Bronchial epithelial cell (primary cell): ENCODE data around the gene PRDM11. TPM values are rescaled to one million over a fixed set of nuclear protein-coding genes. Genes with fewer than 3 reads are reported as not detected.

Experiments
- DNase-seq: peaks from one replicate; pipeline ENCODE4 v3.0.0-alpha.2; 2010; ENCODE audit warnings: low read depth
- FAIRE-seq: peaks from 2 replicates; lab custom pipeline; 2011; peaks lifted over from hg19 to GRCh38; lab: Jason Lieb, UNC
- H3K27me3 ChIP-seq: 2 replicates; pipeline ENCODE4 v1.5.1; 2011; ENCODE audit warnings: low read length; ENCODE audit not compliant: control insufficient read depth, insufficient read depth
- H3K36me3 ChIP-seq: 2 replicates; pipeline ENCODE4 v1.5.1; 2011; ENCODE audit warnings: low read length; ENCODE audit not compliant: control insufficient read depth, insufficient read depth
- H3K4me3 ChIP-seq: 2 replicates; pipeline ENCODE4 v1.5.1; 2011; ENCODE audit warnings: mild to moderate bottlenecking, low read depth, low read length, control low read depth
- CTCF ChIP-seq: IDR thresholded peaks from 2 replicates; pipeline ENCODE4 v1.5.1; 2011; ENCODE audit warnings: mild to moderate bottlenecking, moderate library complexity, low read length, control low read depth, inconsistent platforms; ENCODE audit not compliant: insufficient read depth, severe bottlenecking
- total RNA-seq: library from RNA; depleted of rRNA; stranded (reverse); fragments of >200 nt; gene quantifications from 2 replicates; pipeline ENCODE4 v1.2.1, GENCODE V29; 2014

PRDM11 gene
- total RNA-seq, 1 donor from 2014 or later = 4.7 TPM

GRCh38 chr11:45208135-45208534 is 61.7 kb downstream of the PRDM11 start:
- H3K36me3 ChIP-seq = peaks cover 9% of the 10 kb centered on the region

GRCh38 chr11:45209000-45209879 is 62.8 kb downstream of the PRDM11 start:
- DNase-seq (no peak), FAIRE-seq (no peak)
- no peaks in the 10 kb centered on the region for H3K27me3 ChIP-seq
- peaks cover 9% of the 10 kb centered on the region for H3K36me3 ChIP-seq
- no peak for TF ChIP-seq CTCF
- no peak overlapping the region for H3K4me3 ChIP-seq

More at GRCh38 chr11:45208135-45208534, 61.7 kb downstream of the PRDM11 start:
- DNase-seq (no peak), FAIRE-seq (no peak)
- no peaks in the 10 kb centered on the region for H3K27me3 ChIP-seq
- H3K4me3 ChIP-seq = no peak overlapping the region
- TF ChIP-seq CTCF = no peak

GRCh38 chr11:45209891-45210699 is 63.7 kb downstream of the PRDM11 start:
- H3K4me3 ChIP-seq = no peak overlapping the region
- H3K27me3 ChIP-seq = no peaks in the 10 kb centered on the region
- TF ChIP-seq CTCF = no peak
- no peak for FAIRE-seq
- no peak for DNase-seq
- peaks cover 9% of the 10 kb centered on the region for H3K36me3 ChIP-seq

GRCh38 chr11:45210846-45211245 is 64.4 kb downstream of the PRDM11 start:
- Histone ChIP-seq H3K27me3 (no peaks in the 10 kb centered on the region), H3K4me3 (no peak overlapping the region), H3K36me3 (peaks cover 8% of the 10 kb centered on the region)
- no peak for DNase-seq
- no peak for FAIRE-seq
- TF ChIP-seq CTCF = no peak

- Histone ChIP-seq H3K36me3 (peaks cover 7% of the 10 kb centered on the region), H3K4me3 (no peak overlapping the region), H3K27me3 (no peaks in the 10 kb centered on the region)
- DNase-seq = no peak
- no peak for FAIRE-seq
- TF ChIP-seq CTCF = no peak
Observed at GRCh38 chr11:45211732-45212131, 65.3 kb downstream of the PRDM11 start.
